Endothelial cell of umbilical vein (primary cell): ENCODE results near the gene ACTN1. TPM values are rescaled to one million over a fixed set of nuclear protein-coding genes. Genes with fewer than 3 reads are reported as not detected.

ENCODE experiments used
- BruUV-seq: library from RNA; stranded (reverse); fragments of 400-500 nt; replicated peaks from 2 replicates; lab custom pipeline; 2021; lab: Mats Ljungman, UMichigan
- CTCF ChIA-PET: fragments of 300-600, 350-600 bp; sonication (Branson Sonifier 250); formaldehyde crosslinking; loops from one replicate; lab custom pipeline; 2021; ENCODE audit warnings: antibody characterized with exemption, inconsistent platforms; lab: Charles Lee
- POLR2A ChIA-PET: fragments of 300-600, 350-600 bp; sonication (Branson Sonifier 250); formaldehyde crosslinking; loops from one replicate; lab custom pipeline; 2021; ENCODE audit warnings: antibody characterized with exemption, inconsistent platforms; lab: Charles Lee
- DNase-seq: peaks from one replicate; pipeline ENCODE4 v3.0.0-alpha.2; 2011; ENCODE audit warnings: low read depth, low spot score
- FAIRE-seq: peaks from 2 replicates; lab custom pipeline; 2011; peaks lifted over from hg19 to GRCh38; lab: Jason Lieb, UNC
- H2AFZ ChIP-seq: 2 replicates; pipeline ENCODE4 v1.6.0; 2012; ENCODE audit warnings: low read depth, low read length, control low read depth, inconsistent platforms
- H3K27ac ChIP-seq: 2 replicates; pipeline ENCODE4 v1.5.1; 2011; ENCODE audit warnings: low read depth, mild to moderate bottlenecking, control low read depth, low read length, moderate library complexity; ENCODE audit not compliant: insufficient read depth
- H3K27me3 ChIP-seq, 2 experiments: 2 replicates each; pipeline versions ENCODE4 v1.6.0 to v1.6.1; 2011; ENCODE audit warnings: low read length in 2 of 2, mixed read lengths in 1 of 2; ENCODE audit not compliant: control insufficient read depth in 2 of 2, insufficient read depth in 2 of 2
- H3K36me3 ChIP-seq, 2 experiments: 2 replicates in 1 of 2; 3 replicates in 1 of 2; pipeline ENCODE4 v1.5.1; 2011; ENCODE audit warnings: low read length in 2 of 2, mild to moderate bottlenecking in 1 of 2, moderate library complexity in 1 of 2; ENCODE audit not compliant: control insufficient read depth in 2 of 2, insufficient read depth in 2 of 2; ENCODE audit errors: extremely low read depth in 1 of 2
- H3K4me1 ChIP-seq: 3 replicates; pipeline ENCODE4 v1.5.1; 2011; ENCODE audit warnings: mild to moderate bottlenecking, low read length; ENCODE audit not compliant: control insufficient read depth, insufficient read depth; ENCODE audit errors: extremely low read depth
- H3K4me2 ChIP-seq: 2 replicates; pipeline ENCODE4 v1.6.1; 2011; ENCODE audit warnings: low read length, control low read depth, mixed read lengths; ENCODE audit not compliant: insufficient read depth
- H3K4me3 ChIP-seq, 3 experiments: fragments of 200-600 bp in 1 of 3; sonication (generic), shearing (Covaris generic) in 1 of 3; replicated peaks in 1 of 3; 2 replicates each; pipeline ENCODE4 v1.5.1; 2011 to 2016; ENCODE audit warnings: control low read depth in 3 of 3, low read length in 3 of 3, mild to moderate bottlenecking in 2 of 3, inconsistent platforms in 1 of 3, low read depth in 1 of 3, moderate library complexity in 1 of 3; ENCODE audit not compliant: insufficient read depth in 1 of 3
- H3K79me2 ChIP-seq: 2 replicates; pipeline ENCODE4 v1.6.0; 2012; ENCODE audit warnings: low read length, inconsistent platforms; ENCODE audit not compliant: control insufficient read depth, insufficient read depth
- H3K9ac ChIP-seq: replicated peaks from 2 replicates; pipeline ENCODE3; 2011; ENCODE audit warnings: low read length, control low read depth; ENCODE audit not compliant: insufficient read depth; ENCODE audit errors: extremely low read depth
- H3K9me1 ChIP-seq: replicated peaks from 3 replicates; pipeline ENCODE4 v1.6.0; 2011; ENCODE audit warnings: mild to moderate bottlenecking, low read length; ENCODE audit not compliant: control insufficient read depth, insufficient read depth; ENCODE audit errors: extremely low read depth
- H3K9me3 ChIP-seq: replicated peaks from 2 replicates; pipeline ENCODE4 v1.5.1; 2012; ENCODE audit warnings: low read length, inconsistent platforms; ENCODE audit not compliant: control insufficient read depth, insufficient read depth
- H4K20me1 ChIP-seq: replicated peaks from 2 replicates; pipeline ENCODE3; 2011; ENCODE audit warnings: mild to moderate bottlenecking, low read length; ENCODE audit not compliant: control insufficient read depth, insufficient read depth; ENCODE audit errors: extremely low read depth
- EZH2 ChIP-seq: IDR thresholded peaks from 2 replicates; pipeline ENCODE4 v1.6.1; 2012; ENCODE audit warnings: borderline replicate concordance, low read depth, mild to moderate bottlenecking, moderate library complexity, low read length, inconsistent platforms; ENCODE audit not compliant: severe bottlenecking
- FOS ChIP-seq: IDR thresholded peaks from 2 replicates; pipeline ENCODE4 v1.6.1; 2011; ENCODE audit warnings: mild to moderate bottlenecking, low read length, moderate library complexity, borderline replicate concordance; ENCODE audit not compliant: insufficient read depth
- GATA2 ChIP-seq: IDR thresholded peaks from 2 replicates; pipeline ENCODE4 v1.7.0; 2011; ENCODE audit warnings: low read depth, mild to moderate bottlenecking, moderate library complexity, mixed read lengths, low read length; ENCODE audit not compliant: insufficient read length, insufficient read depth
- JUN ChIP-seq: IDR thresholded peaks from 2 replicates; pipeline ENCODE4 v1.6.1; 2011; ENCODE audit warnings: borderline replicate concordance, low read depth; ENCODE audit not compliant: insufficient read length, insufficient read depth
- MYC ChIP-seq: IDR thresholded peaks from one replicate; pipeline ENCODE4 v1.6.1; 2011; ENCODE audit warnings: mild to moderate bottlenecking, low read depth, low read length
- POLR2AphosphoS5 ChIP-seq: IDR thresholded peaks from 2 replicates; pipeline ENCODE4 v1.6.1; 2012; ENCODE audit warnings: low read depth, mild to moderate bottlenecking, control low read depth, low read length, moderate library complexity; ENCODE audit not compliant: insufficient read depth
- dilution Hi-C: fragments of 300-500 bp; cut with MboI; formaldehyde crosslinking; loops from one replicate; pipeline ENCODE4 v1.15.0; 2019; ENCODE audit warnings: low sequenced_read_pairs; ENCODE audit not compliant: extremely low pct_ligation_motif_present
- intact Hi-C: fragments of 100-400 bp; cut with micrococcal nuclease; formaldehyde crosslinking; loops from one replicate; pipeline ENCODE4 v1.10.0; 2022
- polyA plus RNA-seq, 4 experiments: library from polyadenylated mRNA; depleted of rRNA in 3 of 4; stranded (reverse) in 3 of 4; unstranded in 1 of 4; fragments of >200 nt; gene quantifications; 2 replicates each; pipeline versions ENCODE4 v1.2.1 to v1.2.3, GENCODE V29; 2011 to 2012; ENCODE audit warnings: missing spikeins in 1 of 4
- total RNA-seq: library from RNA; stranded (reverse); gene quantifications from 2 replicates; pipeline ENCODE4 v1.2.3, GENCODE V29; 2021
- TF ChIP-seq, protein P1 (sequence below), 2 donors: IDR thresholded peaks; 1 replicate in 1 of 2; 2 replicates in 1 of 2; pipeline ENCODE4 v1.5.1; 2011; ENCODE audit warnings: low read length in 2 of 2, mild to moderate bottlenecking in 2 of 2, moderate library complexity in 2 of 2, control low read depth in 1 of 2, inconsistent platforms in 1 of 2, low read depth in 1 of 2; ENCODE audit not compliant: insufficient read depth in 1 of 2; ENCODE audit errors: extremely low read depth in 1 of 2
- TF ChIP-seq, protein P2 (sequence below): IDR thresholded peaks from 2 replicates; pipeline ENCODE4 v1.6.1; 2011; ENCODE audit not compliant: insufficient read depth, insufficient read length

The ACTN1 gene
- total and polyA plus RNA-seq, 2 donors (not counting 3 experiments of a cell fraction or from before 2014, with no cell fraction given) = 442 to 463 TPM

DNA sequence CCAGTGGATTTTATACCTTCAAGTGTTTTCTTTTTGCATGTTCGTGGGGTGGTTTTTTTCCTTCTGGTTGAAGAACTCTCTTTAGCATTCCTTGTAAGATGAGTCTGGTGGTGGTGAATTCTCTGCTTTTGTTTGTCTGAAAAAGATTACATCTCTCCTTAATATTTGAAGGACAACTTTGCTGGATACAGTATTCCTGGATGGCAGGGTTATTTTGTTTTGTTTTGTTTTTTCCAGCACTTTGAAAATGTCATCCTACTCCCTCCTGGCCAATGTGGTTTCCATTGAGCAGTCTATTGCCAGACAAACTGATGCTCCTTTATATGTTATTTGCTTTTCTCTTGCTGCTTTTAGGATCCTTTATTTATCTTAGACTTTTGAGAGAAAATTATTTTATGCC, 143.0 kb downstream of the ACTN1 start:
- dilution Hi-C loops (no loop called here), intact Hi-C loops (no loop called here)
- Histone ChIP-seq H2AFZ (no peak overlapping the region), H3K36me3 (no peaks in the 10 kb centered on the region), H3K4me1 (peaks cover 5% of the 10 kb centered on the region), H3K9me1 (no peaks in the 10 kb centered on the region), H3K4me3 (no peak overlapping the region), H3K27me3 (no peaks in the 10 kb centered on the region), H4K20me1 (no peaks in the 10 kb centered on the region), H3K79me2 (no peaks in the 10 kb centered on the region), H3K4me2 (no peak overlapping the region), H3K9ac (no peak overlapping the region), H3K9me3 (no peaks in the 10 kb centered on the region), H3K27ac (no peak overlapping the region)
- no peak for TF ChIP-seq MYC
- POLR2A ChIA-PET = no interaction called here
- CTCF ChIA-PET = no interaction called here
- FAIRE-seq = no peak
- BruUV-seq = no TSS peak
- DNase-seq = no peak

DNA sequence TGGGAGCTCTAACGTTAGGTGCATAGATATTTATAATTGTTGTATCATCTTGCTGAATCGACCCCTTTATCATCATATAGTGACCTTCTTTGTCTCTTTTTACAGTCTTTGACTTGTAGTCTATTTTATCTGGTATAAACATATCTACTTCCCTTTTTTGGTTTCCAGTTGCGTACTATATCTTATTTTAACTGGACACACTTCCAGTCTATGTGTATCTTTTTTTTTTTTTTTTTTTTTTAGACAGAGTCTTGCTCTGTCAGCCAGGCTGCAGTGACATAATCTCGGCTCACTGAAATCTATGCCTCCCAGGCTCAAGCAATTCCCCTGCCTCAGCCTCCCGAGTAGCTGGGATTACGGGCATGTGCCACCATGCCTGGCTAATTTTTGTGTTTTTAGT, 144.3 kb downstream of the ACTN1 start:
- no peak for DNase-seq
- no peak overlapping the region for H3K27ac ChIP-seq
- no peaks in the 10 kb centered on the region for H3K4me1 ChIP-seq
- H3K9ac ChIP-seq = no peak overlapping the region
- dilution Hi-C loops = no loop called here
- no TSS peak for BruUV-seq
- H3K9me1 ChIP-seq = no peaks in the 10 kb centered on the region
- H3K9me3 ChIP-seq = no peaks in the 10 kb centered on the region
- ChIA-PET CTCF (interaction anchor here (2.0 kb wide), 1 partner anchor 10 kb away, joined by 5 read pairs; no protein-coding TSS in a partner anchor), POLR2A (no interaction called here)
- no peak overlapping the region for H2AFZ ChIP-seq
- no peaks in the 10 kb centered on the region for H4K20me1 ChIP-seq
- H3K4me2 ChIP-seq = no peak overlapping the region
- H3K27me3 ChIP-seq = no peaks in the 10 kb centered on the region
- FAIRE-seq = no peak
- no peaks in the 10 kb centered on the region for H3K36me3 ChIP-seq
- TF ChIP-seq, protein P1, sequence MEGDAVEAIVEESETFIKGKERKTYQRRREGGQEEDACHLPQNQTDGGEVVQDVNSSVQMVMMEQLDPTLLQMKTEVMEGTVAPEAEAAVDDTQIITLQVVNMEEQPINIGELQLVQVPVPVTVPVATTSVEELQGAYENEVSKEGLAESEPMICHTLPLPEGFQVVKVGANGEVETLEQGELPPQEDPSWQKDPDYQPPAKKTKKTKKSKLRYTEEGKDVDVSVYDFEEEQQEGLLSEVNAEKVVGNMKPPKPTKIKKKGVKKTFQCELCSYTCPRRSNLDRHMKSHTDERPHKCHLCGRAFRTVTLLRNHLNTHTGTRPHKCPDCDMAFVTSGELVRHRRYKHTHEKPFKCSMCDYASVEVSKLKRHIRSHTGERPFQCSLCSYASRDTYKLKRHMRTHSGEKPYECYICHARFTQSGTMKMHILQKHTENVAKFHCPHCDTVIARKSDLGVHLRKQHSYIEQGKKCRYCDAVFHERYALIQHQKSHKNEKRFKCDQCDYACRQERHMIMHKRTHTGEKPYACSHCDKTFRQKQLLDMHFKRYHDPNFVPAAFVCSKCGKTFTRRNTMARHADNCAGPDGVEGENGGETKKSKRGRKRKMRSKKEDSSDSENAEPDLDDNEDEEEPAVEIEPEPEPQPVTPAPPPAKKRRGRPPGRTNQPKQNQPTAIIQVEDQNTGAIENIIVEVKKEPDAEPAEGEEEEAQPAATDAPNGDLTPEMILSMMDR (IDR thresholded peaks at IDR 0.05; ENCODE audit: extremely low read depth in 1 of 2, insufficient read depth in 1 of 2, low read depth in 1 of 2, low read length in 2 of 2) = no peak
- TF ChIP-seq POLR2AphosphoS5 (no peak), GATA2 (no peak), EZH2 (no peak), JUN (no peak), FOS (no peak)
- TF ChIP-seq, protein P2, sequence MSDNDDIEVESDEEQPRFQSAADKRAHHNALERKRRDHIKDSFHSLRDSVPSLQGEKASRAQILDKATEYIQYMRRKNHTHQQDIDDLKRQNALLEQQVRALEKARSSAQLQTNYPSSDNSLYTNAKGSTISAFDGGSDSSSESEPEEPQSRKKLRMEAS = no peak
- intact Hi-C loops = no loop called here
- no peak overlapping the region for H3K4me3 ChIP-seq
- no peaks in the 10 kb centered on the region for H3K79me2 ChIP-seq
